GM23338 (cell line): Measurements from ENCODE around the gene RNF13. TPM values are rescaled to one million over a fixed set of nuclear protein-coding genes. Genes with fewer than 3 reads are reported as not detected.
A peak's percentile ranks its signal among the peaks of the same experiment; 100 is the strongest.

Experiments
- ATAC-seq: fragments of 200-7000 bp; cut with Tn5 transposase; 3 replicates; pipeline ENCODE4 v1.9.1; 2020
- DNase-seq: peaks from one replicate; pipeline ENCODE4 v3.0.0-alpha.2; 2015; ENCODE audit warnings: low spot score
- H2AFZ ChIP-seq: fragments of 200-600 bp; sonication (generic); 2 replicates; pipeline ENCODE4 v1.8.0; 2016; ENCODE audit warnings: antibody characterized with exemption, mild to moderate bottlenecking, moderate library complexity
- H3F3A ChIP-seq: fragments of 200-600 bp; sonication (generic); replicated peaks from 2 replicates; pipeline ENCODE4 v1.8.0; 2017; ENCODE audit warnings: antibody characterized with exemption, mixed run types, low read depth
- H3K27ac ChIP-seq: fragments of 200-600 bp; sonication (generic); 2 replicates; pipeline ENCODE4 v1.6.1; 2016; ENCODE audit warnings: low read depth
- H3K27me3 ChIP-seq: fragments of 200-600 bp; sonication (generic); 2 replicates; pipeline ENCODE4 v1.8.0; 2016; ENCODE audit warnings: mild to moderate bottlenecking, mixed run types, moderate library complexity; ENCODE audit not compliant: insufficient read depth
- H3K36me3 ChIP-seq: fragments of 200-600 bp; sonication (generic); 2 replicates; pipeline ENCODE4 v1.8.0; 2016; ENCODE audit warnings: mild to moderate bottlenecking; ENCODE audit not compliant: insufficient read depth
- H3K4me1 ChIP-seq: fragments of 200-600 bp; sonication (generic); 2 replicates; pipeline ENCODE4 v1.8.0; 2016; ENCODE audit warnings: mild to moderate bottlenecking, moderate library complexity; ENCODE audit not compliant: insufficient read depth
- H3K4me2 ChIP-seq: fragments of 200-600 bp; sonication (generic); 2 replicates; pipeline ENCODE4 v1.7.1; 2017; ENCODE audit warnings: mixed run types
- H3K4me3 ChIP-seq: fragments of 200-600 bp; sonication (generic); 2 replicates; pipeline ENCODE4 v1.6.1; 2016; ENCODE audit warnings: mixed run types
- H3K79me2 ChIP-seq: fragments of 200-600 bp; sonication (generic); replicated peaks from 2 replicates; pipeline ENCODE4 v1.8.0; 2017; ENCODE audit warnings: mild to moderate bottlenecking; ENCODE audit not compliant: insufficient read depth
- H3K9me2 ChIP-seq: fragments of 200-600 bp; sonication (generic); 2 replicates; pipeline ENCODE4 v1.8.0; 2017; ENCODE audit not compliant: insufficient read depth
- H4K20me1 ChIP-seq: fragments of 200-600 bp; sonication (generic); replicated peaks from 2 replicates; pipeline ENCODE4 v1.8.0; 2017; ENCODE audit warnings: mild to moderate bottlenecking; ENCODE audit not compliant: insufficient read depth
- H3K27ac Mint-ChIP-seq: 2 replicates; pipeline ENCODE4 v1.8.0; 2020; ENCODE audit warnings: inconsistent platforms, mild to moderate bottlenecking, moderate library complexity, mixed read lengths
- H3K27me3 Mint-ChIP-seq: 3 replicates; pipeline ENCODE4 v1.8.0; 2022; ENCODE audit warnings: low read depth, mild to moderate bottlenecking, moderate library complexity, mixed read lengths, inconsistent platforms; ENCODE audit not compliant: insufficient read depth, poor library complexity
- H3K36me3 Mint-ChIP-seq: 3 replicates; pipeline ENCODE4 v1.8.0; 2021; ENCODE audit warnings: low read depth, mild to moderate bottlenecking, inconsistent platforms, moderate library complexity, mixed read lengths
- H3K4me1 Mint-ChIP-seq: 3 replicates; pipeline ENCODE4 v1.8.0; 2020; ENCODE audit warnings: mild to moderate bottlenecking, inconsistent platforms, mixed read lengths
- H3K4me3 Mint-ChIP-seq: 3 replicates; pipeline ENCODE4 v1.8.0; 2021; ENCODE audit warnings: moderate library complexity, mild to moderate bottlenecking, inconsistent platforms, mixed read lengths
- H3K9me3 Mint-ChIP-seq: 3 replicates; pipeline ENCODE4 v1.8.0; 2020; ENCODE audit warnings: moderate library complexity, mild to moderate bottlenecking, inconsistent platforms, mixed read lengths
- NANOG ChIP-seq: IDR thresholded peaks from 2 replicates; pipeline ENCODE4 v1.6.1; 2016; ENCODE audit warnings: antibody characterized with exemption, borderline replicate concordance
- STAT1 ChIP-seq: IDR thresholded peaks from one replicate; pipeline ENCODE4 v1.6.1; 2016; ENCODE audit warnings: antibody characterized with exemption; ENCODE audit not compliant: unreplicated experiment
- ZNF114 ChIP-seq: fragments of 250-450 bp; sonication (Bioruptor Pico); IDR thresholded peaks from 2 replicates; pipeline ENCODE4 v1.5.0; 2020; ENCODE audit warnings: mild to moderate bottlenecking, moderate library complexity
- polyA plus RNA-seq: library from polyadenylated mRNA; unstranded; fragments of >200 nt; fragmentation: Nextera tagmentation; extraction: Ambion mirVana; gene quantifications from 2 replicates; pipeline ENCODE4 v1.2.1, GENCODE V29; 2016
- total RNA-seq: library from RNA; depleted of rRNA; stranded (reverse); fragments of >200 nt; shearing (Covaris generic); gene quantifications from 2 replicates; pipeline ENCODE4 v1.2.3, GENCODE V29; 2014
- TF ChIP-seq, protein P1 (sequence below): IDR thresholded peaks from one replicate; pipeline ENCODE4 v1.6.1; 2018; ENCODE audit warnings: antibody characterized with exemption; ENCODE audit not compliant: unreplicated experiment
- TF ChIP-seq, protein P2 (sequence below): fragments of 250-450 bp; sonication (Bioruptor Pico); IDR thresholded peaks from 2 replicates; pipeline ENCODE4 v1.5.0; 2020; ENCODE audit warnings: mild to moderate bottlenecking, moderate library complexity
- TF ChIP-seq, protein P3 (sequence below): IDR thresholded peaks from 2 replicates; pipeline ENCODE4 v1.6.1; 2016; ENCODE audit warnings: antibody characterized with exemption

RNF13 gene
- total and polyA plus RNA-seq, 2 experiments from 2014 or later, result 46.3 to 101 TPM

DNA sequence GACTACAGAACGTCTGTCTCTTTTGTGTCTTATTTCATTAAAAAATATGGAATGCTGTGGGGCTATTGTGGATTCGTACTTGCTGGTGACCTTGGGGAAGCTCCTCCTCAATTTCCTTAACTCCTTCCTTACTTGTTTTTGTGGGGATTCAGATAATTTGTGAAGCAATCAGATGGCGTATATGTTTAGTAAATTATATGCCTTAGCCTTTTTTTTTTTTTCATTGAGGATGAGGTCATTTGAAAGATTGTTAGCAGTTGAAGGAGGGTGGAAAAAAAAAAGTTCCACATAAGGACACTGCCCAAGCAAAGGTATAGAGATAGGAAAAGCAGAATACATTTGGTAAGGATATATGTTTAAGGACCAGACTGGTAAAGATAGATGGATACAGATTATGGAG, 3.3 kb downstream of the RNF13 start:
- TF ChIP-seq STAT1 (no peak), NANOG (no peak)
- Histone ChIP-seq H3K27me3 (no peaks in the 10 kb centered on the region), H3K4me2 (peak overlapping the region; percentile 35; the same call in 1 of the 2 replicates), H3K9me2 (no peaks in the 10 kb centered on the region), H3K79me2 (peaks cover 76% of the 10 kb centered on the region), H4K20me1 (peaks cover 15% of the 10 kb centered on the region), H3K4me1 (peaks cover 41% of the 10 kb centered on the region), H2AFZ (no peak overlapping the region), H3K27ac (no peak overlapping the region), H3F3A (0 out of 2 replicates have a peak, but pooled peaks cover 4% of the 10 kb centered on the region), H3K36me3 (no peaks in the 10 kb centered on the region), H3K4me3 (no peak overlapping the region)
- H3K4me3 Mint-ChIP-seq, result no peak overlapping the region
- H3K9me3 Mint-ChIP-seq, result no peaks in the 10 kb centered on the region
- H3K4me1 Mint-ChIP-seq, result peaks cover 50% of the 10 kb centered on the region
- peaks cover 3% of the 10 kb centered on the region for H3K27me3 Mint-ChIP-seq
- no peak for DNase-seq
- no peak for ATAC-seq
- no peak overlapping the region for H3K27ac Mint-ChIP-seq
- H3K36me3 Mint-ChIP-seq, result peaks cover under 1% of the 10 kb centered on the region

DNA sequence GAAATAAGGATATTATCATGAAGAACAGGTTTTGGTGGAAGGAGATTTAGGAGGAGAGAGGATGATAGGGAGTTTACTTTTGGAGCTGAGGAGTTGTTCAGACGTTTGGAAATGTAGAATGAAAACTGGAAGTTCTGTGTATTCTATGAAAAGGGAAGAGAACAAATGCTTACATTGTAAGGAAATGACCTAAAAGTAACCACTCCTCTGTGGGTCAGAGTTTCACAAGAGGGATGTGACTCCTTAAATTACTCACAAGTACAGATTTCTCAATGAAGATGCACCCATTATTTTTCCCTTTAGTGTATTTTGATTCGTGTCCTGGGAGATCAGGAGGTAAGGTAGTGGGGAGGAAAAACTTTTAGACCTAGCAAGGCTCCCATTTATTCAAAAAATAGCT, 4.0 kb downstream of the RNF13 start:
- Histone ChIP-seq H3K4me2 (no peak overlapping the region), H2AFZ (no peak overlapping the region), H3K79me2 (peaks cover 83% of the 10 kb centered on the region), H3K36me3 (no peaks in the 10 kb centered on the region), H4K20me1 (peaks cover 15% of the 10 kb centered on the region), H3K4me3 (no peak overlapping the region), H3K27ac (no peak overlapping the region; the same call in 1 of the 2 replicates), H3K9me2 (no peaks in the 10 kb centered on the region), H3K4me1 (peaks cover 38% of the 10 kb centered on the region), H3F3A (0 out of 2 replicates have a peak, but pooled peaks cover 4% of the 10 kb centered on the region), H3K27me3 (no peaks in the 10 kb centered on the region)
- H3K36me3 Mint-ChIP-seq, result peaks cover 7% of the 10 kb centered on the region
- DNase-seq (no peak), ATAC-seq (no peak)
- no peak overlapping the region for H3K4me3 Mint-ChIP-seq
- H3K27ac Mint-ChIP-seq, result no peak overlapping the region
- peaks cover 3% of the 10 kb centered on the region for H3K27me3 Mint-ChIP-seq
- TF ChIP-seq, protein P1, sequence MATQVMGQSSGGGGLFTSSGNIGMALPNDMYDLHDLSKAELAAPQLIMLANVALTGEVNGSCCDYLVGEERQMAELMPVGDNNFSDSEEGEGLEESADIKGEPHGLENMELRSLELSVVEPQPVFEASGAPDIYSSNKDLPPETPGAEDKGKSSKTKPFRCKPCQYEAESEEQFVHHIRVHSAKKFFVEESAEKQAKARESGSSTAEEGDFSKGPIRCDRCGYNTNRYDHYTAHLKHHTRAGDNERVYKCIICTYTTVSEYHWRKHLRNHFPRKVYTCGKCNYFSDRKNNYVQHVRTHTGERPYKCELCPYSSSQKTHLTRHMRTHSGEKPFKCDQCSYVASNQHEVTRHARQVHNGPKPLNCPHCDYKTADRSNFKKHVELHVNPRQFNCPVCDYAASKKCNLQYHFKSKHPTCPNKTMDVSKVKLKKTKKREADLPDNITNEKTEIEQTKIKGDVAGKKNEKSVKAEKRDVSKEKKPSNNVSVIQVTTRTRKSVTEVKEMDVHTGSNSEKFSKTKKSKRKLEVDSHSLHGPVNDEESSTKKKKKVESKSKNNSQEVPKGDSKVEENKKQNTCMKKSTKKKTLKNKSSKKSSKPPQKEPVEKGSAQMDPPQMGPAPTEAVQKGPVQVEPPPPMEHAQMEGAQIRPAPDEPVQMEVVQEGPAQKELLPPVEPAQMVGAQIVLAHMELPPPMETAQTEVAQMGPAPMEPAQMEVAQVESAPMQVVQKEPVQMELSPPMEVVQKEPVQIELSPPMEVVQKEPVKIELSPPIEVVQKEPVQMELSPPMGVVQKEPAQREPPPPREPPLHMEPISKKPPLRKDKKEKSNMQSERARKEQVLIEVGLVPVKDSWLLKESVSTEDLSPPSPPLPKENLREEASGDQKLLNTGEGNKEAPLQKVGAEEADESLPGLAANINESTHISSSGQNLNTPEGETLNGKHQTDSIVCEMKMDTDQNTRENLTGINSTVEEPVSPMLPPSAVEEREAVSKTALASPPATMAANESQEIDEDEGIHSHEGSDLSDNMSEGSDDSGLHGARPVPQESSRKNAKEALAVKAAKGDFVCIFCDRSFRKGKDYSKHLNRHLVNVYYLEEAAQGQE, result no peak
- TF ChIP-seq ZNF114 (CRISPR knock-in tag), result no peak
- TF ChIP-seq, protein P2, sequence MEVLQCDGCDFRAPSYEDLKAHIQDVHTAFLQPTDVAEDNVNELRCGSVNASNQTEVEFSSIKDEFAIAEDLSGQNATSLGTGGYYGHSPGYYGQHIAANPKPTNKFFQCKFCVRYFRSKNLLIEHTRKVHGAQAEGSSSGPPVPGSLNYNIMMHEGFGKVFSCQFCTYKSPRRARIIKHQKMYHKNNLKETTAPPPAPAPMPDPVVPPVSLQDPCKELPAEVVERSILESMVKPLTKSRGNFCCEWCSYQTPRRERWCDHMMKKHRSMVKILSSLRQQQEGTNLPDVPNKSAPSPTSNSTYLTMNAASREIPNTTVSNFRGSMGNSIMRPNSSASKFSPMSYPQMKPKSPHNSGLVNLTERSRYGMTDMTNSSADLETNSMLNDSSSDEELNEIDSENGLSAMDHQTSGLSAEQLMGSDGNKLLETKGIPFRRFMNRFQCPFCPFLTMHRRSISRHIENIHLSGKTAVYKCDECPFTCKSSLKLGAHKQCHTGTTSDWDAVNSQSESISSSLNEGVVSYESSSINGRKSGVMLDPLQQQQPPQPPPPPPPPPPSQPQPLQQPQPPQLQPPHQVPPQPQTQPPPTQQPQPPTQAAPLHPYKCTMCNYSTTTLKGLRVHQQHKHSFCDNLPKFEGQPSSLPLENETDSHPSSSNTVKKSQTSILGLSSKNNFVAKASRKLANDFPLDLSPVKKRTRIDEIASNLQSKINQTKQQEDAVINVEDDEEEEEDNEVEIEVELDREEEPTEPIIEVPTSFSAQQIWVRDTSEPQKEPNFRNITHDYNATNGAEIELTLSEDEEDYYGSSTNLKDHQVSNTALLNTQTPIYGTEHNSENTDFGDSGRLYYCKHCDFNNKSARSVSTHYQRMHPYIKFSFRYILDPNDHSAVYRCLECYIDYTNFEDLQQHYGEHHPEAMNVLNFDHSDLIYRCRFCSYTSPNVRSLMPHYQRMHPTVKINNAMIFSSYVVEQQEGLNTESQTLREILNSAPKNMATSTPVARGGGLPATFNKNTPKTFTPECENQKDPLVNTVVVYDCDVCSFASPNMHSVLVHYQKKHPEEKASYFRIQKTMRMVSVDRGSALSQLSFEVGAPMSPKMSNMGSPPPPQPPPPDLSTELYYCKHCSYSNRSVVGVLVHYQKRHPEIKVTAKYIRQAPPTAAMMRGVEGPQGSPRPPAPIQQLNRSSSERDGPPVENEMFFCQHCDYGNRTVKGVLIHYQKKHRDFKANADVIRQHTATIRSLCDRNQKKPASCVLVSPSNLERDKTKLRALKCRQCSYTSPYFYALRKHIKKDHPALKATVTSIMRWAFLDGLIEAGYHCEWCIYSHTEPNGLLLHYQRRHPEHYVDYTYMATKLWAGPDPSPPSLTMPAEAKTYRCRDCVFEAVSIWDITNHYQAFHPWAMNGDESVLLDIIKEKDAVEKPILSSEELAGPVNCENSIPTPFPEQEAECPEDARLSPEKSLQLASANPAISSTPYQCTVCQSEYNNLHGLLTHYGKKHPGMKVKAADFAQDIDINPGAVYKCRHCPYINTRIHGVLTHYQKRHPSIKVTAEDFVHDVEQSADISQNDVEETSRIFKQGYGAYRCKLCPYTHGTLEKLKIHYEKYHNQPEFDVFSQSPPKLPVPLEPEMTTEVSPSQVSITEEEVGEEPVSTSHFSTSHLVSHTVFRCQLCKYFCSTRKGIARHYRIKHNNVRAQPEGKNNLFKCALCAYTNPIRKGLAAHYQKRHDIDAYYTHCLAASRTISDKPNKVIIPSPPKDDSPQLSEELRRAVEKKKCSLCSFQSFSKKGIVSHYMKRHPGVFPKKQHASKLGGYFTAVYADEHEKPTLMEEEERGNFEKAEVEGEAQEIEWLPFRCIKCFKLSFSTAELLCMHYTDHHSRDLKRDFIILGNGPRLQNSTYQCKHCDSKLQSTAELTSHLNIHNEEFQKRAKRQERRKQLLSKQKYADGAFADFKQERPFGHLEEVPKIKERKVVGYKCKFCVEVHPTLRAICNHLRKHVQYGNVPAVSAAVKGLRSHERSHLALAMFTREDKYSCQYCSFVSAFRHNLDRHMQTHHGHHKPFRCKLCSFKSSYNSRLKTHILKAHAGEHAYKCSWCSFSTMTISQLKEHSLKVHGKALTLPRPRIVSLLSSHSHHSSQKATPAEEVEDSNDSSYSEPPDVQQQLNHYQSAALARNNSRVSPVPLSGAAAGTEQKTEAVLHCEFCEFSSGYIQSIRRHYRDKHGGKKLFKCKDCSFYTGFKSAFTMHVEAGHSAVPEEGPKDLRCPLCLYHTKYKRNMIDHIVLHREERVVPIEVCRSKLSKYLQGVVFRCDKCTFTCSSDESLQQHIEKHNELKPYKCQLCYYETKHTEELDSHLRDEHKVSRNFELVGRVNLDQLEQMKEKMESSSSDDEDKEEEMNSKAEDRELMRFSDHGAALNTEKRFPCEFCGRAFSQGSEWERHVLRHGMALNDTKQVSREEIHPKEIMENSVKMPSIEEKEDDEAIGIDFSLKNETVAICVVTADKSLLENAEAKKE, result no peak
- TF ChIP-seq, protein P3, sequence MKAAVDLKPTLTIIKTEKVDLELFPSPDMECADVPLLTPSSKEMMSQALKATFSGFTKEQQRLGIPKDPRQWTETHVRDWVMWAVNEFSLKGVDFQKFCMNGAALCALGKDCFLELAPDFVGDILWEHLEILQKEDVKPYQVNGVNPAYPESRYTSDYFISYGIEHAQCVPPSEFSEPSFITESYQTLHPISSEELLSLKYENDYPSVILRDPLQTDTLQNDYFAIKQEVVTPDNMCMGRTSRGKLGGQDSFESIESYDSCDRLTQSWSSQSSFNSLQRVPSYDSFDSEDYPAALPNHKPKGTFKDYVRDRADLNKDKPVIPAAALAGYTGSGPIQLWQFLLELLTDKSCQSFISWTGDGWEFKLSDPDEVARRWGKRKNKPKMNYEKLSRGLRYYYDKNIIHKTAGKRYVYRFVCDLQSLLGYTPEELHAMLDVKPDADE, result no peak
- H3K9me3 Mint-ChIP-seq, result peaks cover 5% of the 10 kb centered on the region; the same call in 1 of the 3 replicates
- H3K4me1 Mint-ChIP-seq, result peaks cover 48% of the 10 kb centered on the region
